Body of pancreas (tissue), 4 donors: ENCODE data around the gene KCNMB4. TPM values are rescaled to one million over a fixed set of nuclear protein-coding genes. Genes with fewer than 3 reads are reported as not detected.

Source experiments
- ATAC-seq: fragments of 150-250 bp; one replicate; pipeline ENCODE4 v1.9.1; 2016
- DNase-seq, 4 donors: peaks; one replicate each; pipeline ENCODE4 v3.0.0-alpha.2; 2019
- H3K27ac ChIP-seq, 4 donors: fragments of 200-600 bp; sonication (generic); 1 replicate in 3 of 4; 2 replicates in 1 of 4; pipeline versions ENCODE4 v1.5.1 to v1.6.1; 2016 to 2019; ENCODE audit warnings: mild to moderate bottlenecking in 1 of 4, mixed read lengths in 1 of 4, moderate library complexity in 1 of 4
- H3K27me3 ChIP-seq, 2 donors: fragments of 200-600 bp; sonication (generic); one replicate each; pipeline ENCODE4 v1.6.0; 2016; ENCODE audit warnings: mild to moderate bottlenecking in 1 of 2
- H3K36me3 ChIP-seq, 2 donors: fragments of 200-600 bp; sonication (generic); replicated peaks in 1 of 2; 2 replicates each; pipeline ENCODE4 v1.5.1; 2016; ENCODE audit warnings: low read depth in 2 of 2; ENCODE audit not compliant: insufficient read depth in 1 of 2
- H3K4me1 ChIP-seq: fragments of 200-600 bp; sonication (generic); one replicate; pipeline ENCODE4 v1.6.0; 2016
- H3K4me3 ChIP-seq, 2 donors: fragments of 200-600 bp; sonication (generic); 1 replicate in 1 of 2; 2 replicates in 1 of 2; pipeline ENCODE4 v1.5.1; 2016 to 2019
- H3K9me3 ChIP-seq, 3 donors: fragments of 200-600 bp; sonication (generic); 1 replicate in 2 of 3; 2 replicates in 1 of 3; pipeline ENCODE4 v1.5.1; 2016
- CTCF ChIP-seq, 7 experiments: fragments of 450-650 bp in 4 of 7; fragments of 200-600 bp in 3 of 7; sonication (generic) in 3 of 7; IDR thresholded peaks; one replicate each; pipeline ENCODE4 v1.5.1; 2016 to 2019; ENCODE audit warnings: antibody characterized with exemption in 7 of 7
- POLR2A ChIP-seq, 3 donors: fragments of 450-650 bp; IDR thresholded peaks; one replicate each; pipeline ENCODE4 v1.6.1; 2016; ENCODE audit warnings: antibody characterized with exemption in 3 of 3, mild to moderate bottlenecking in 2 of 3
- WGBS, 2 donors: methylation state at CpG; one replicate each; pipeline ENCODE4 v1.1.5; 2017; 5-methylcytosine and 5-hydroxymethylcytosine counted together
- intact Hi-C: fragments of 100-400 bp; cut with DNase I; formaldehyde crosslinking; loops from one replicate; pipeline ENCODE4 v1.15.1; 2023
- total RNA-seq, 2 donors: library from RNA; depleted of rRNA; stranded (reverse); fragments of >200 nt; gene quantifications; one replicate each; pipeline ENCODE4 v1.1.0, GENCODE V29; 2016

Gene KCNMB4
- total RNA-seq, 2 donors from 2014 or later = 0.33 to 1.6 TPM

- ATAC-seq = no peak
- H3K27me3 ChIP-seq = no peaks in the 10 kb centered on the region
- intact Hi-C loops = no loop called here
Measured at GRCh38 chr12:70449753-70450341, 83.8 kb downstream of the KCNMB4 start.

GRCh38 chr12:70451528-70451927 is 85.4 kb downstream of the KCNMB4 start:
- WGBS, 2 donors = 50 to 63% methylated on average over 1 of the region's 1 CpG
- intact Hi-C loops = no loop called here
- DNase-seq = no peak
- ATAC-seq = no peak
- Histone ChIP-seq H3K27me3 (no peaks in the 10 kb centered on the region), H3K9me3 (no peaks in the 10 kb centered on the region), H3K36me3 (no peaks in the 10 kb centered on the region), H3K27ac (no peak overlapping the region), H3K4me3 (no peak overlapping the region), H3K4me1 (no peaks in the 10 kb centered on the region)
- TF ChIP-seq POLR2A (IDR thresholded peaks at IDR 0.05) (no peak), CTCF (IDR thresholded peaks at IDR 0.05) (no peak)

More at GRCh38 chr12:70449753-70450341, 83.8 kb downstream of the KCNMB4 start:
- Histone ChIP-seq H3K27ac (no peak overlapping the region), H3K4me1 (no peaks in the 10 kb centered on the region), H3K9me3 (no peaks in the 10 kb centered on the region), H3K4me3 (no peak overlapping the region), H3K36me3 (no peaks in the 10 kb centered on the region)
- no peak for DNase-seq
- TF ChIP-seq POLR2A (IDR thresholded peaks at IDR 0.05) = no peak
- TF ChIP-seq CTCF (IDR thresholded peaks at IDR 0.05) = no peak
- 65 to 81% methylated on average over 2 of the region's 2 CpGs for WGBS, 2 donors

DNA sequence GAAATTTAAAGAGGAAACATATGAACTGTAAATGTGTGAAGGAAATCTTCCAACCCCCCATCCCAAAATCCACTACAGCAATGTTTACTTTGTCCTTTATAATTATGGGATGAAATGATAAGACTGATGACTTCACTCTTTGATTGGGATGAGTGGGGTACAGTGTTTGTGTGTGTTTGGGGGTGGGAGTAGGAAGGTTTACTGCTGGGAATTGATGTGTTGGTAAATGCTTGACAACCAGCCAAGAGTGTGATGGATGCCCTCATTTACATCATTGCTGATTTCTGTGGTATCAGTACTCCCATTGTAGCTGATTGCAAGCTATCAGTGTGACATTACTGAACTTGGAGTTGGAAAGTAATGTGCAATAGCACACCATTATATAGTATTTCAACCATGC is 90.9 kb downstream of the KCNMB4 start:
- Histone ChIP-seq H3K9me3 (no peaks in the 10 kb centered on the region), H3K27ac (no peak overlapping the region), H3K36me3 (no peaks in the 10 kb centered on the region), H3K4me3 (no peak overlapping the region), H3K27me3 (no peaks in the 10 kb centered on the region), H3K4me1 (no peaks in the 10 kb centered on the region)
- intact Hi-C loops = no loop called here
- ATAC-seq (no peak), DNase-seq (no peak)
- TF ChIP-seq CTCF (IDR thresholded peaks at IDR 0.05) (no peak), POLR2A (IDR thresholded peaks at IDR 0.05) (no peak)

DNA sequence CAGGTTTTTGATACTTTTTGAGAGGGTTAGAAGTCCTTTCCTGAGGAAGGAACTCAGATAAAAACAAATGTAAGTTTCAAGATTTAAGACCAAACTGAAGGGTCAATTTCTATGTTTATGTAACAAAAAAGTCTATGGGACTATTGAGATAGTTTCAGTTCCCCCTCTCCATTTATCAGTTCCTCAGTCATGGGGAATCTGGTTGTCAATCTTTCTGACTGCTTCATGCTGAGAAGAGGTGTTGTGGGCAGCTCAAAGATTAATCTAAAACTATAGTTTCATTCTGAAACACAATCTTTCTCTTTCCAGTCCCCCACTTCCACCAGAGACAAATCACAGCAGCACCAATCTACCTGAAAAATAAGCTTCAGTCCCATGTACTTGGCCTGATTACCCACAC is 93.7 kb downstream of the KCNMB4 start:
- Histone ChIP-seq H3K4me3 (no peak overlapping the region), H3K36me3 (no peaks in the 10 kb centered on the region), H3K27ac (no peak overlapping the region), H3K4me1 (no peaks in the 10 kb centered on the region), H3K27me3 (no peaks in the 10 kb centered on the region), H3K9me3 (peaks cover 0 to 10% (median 0%) of the 10 kb centered on the region in 3 donors)
- TF ChIP-seq POLR2A (IDR thresholded peaks at IDR 0.05) (no peak), CTCF (IDR thresholded peaks at IDR 0.05) (no peak)
- DNase-seq = no peak
- no peak for ATAC-seq
- intact Hi-C loops = no loop called here

DNA sequence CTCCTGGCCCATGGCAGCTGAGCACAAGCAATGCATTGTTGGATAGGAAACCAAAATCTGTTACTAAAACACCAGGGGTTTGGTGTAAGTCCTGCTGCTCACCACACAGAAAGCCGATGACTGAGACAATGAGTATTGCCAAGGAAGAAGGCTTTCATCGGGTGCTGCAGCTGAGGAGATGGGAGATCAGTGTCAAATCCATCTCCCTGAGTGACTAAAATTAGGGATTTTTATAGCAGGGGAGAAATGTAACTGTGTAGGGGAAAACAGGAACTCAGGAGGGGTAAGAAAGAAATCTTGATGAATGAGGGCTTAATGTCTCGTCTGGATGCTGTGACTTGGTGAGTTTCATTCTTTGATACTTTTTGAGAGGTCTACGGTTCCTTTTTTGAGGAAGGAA is 97.9 kb downstream of the KCNMB4 start:
- ATAC-seq (no peak), DNase-seq (no peak)
- Histone ChIP-seq H3K4me1 (no peaks in the 10 kb centered on the region), H3K9me3 (peaks cover 0 to 10% (median 0%) of the 10 kb centered on the region in 3 donors), H3K27ac (no peak overlapping the region), H3K27me3 (no peaks in the 10 kb centered on the region), H3K36me3 (no peaks in the 10 kb centered on the region), H3K4me3 (no peak overlapping the region)
- WGBS, 2 donors = 74 to 85% methylated on average over 4 of the region's 4 CpGs
- intact Hi-C loops = no loop called here
- TF ChIP-seq CTCF (IDR thresholded peaks at IDR 0.05) (no peak), POLR2A (IDR thresholded peaks at IDR 0.05) (no peak)
